GM19239 (cell line): Measurements from ENCODE around the gene ADAMTSL1.

ENCODE experiments used
- DNase-seq: peaks from one replicate; pipeline ENCODE4 v3.0.0; 2011; ENCODE audit warnings: low spot score; ENCODE audit not compliant: insufficient read length
- FAIRE-seq: peaks from 2 replicates; lab custom pipeline; 2011; peaks lifted over from hg19 to GRCh38; lab: Jason Lieb, UNC

The ADAMTSL1 gene

DNA sequence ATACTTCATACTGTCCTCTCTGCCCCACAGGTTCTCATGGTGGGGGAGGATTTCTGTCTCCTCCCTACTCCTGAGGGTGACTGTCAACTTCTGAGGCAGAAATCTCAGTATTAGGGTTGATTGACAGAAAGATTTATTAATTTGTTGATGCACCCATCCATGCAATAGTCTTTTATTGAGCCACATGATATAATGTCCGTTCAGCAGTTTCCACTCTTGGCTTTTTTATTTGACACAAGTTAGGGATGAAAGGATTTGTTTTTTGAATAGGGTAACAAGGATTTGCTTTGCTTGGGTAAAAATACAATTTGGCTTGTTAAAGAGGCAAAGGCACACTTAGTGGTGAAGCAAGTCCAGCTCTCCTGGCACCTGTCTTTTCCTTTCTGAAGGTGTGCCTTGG lies 125.0 kb downstream of the ADAMTSL1 start:
- no peak for FAIRE-seq

GRCh38 chr9:18601026-18601425 lies 127.1 kb downstream of the ADAMTSL1 start:
- DNase-seq (no peak), FAIRE-seq (no peak)

More for the DNA sequence above, 125.0 kb downstream of the ADAMTSL1 start:
- no peak for DNase-seq

DNA sequence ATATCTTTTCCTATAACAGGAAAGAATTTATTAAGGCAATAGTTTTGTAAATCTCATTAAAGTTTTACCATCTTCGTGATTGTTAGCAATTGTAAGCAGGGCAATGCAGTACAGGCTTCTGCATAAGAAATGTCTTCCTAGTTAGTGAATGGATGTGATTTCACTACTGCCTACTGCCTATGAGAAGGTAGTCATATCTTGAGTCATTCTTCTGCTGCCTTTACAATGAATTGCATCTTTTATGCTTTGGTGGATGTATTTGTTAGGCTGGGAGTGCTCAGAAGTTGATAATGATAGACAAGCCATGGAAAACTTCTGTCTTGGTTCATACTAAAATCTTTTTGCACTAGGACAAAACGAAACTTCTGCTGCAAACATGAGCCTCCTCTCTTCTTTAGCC lies 128.0 kb downstream of the ADAMTSL1 start:
- DNase-seq (no peak), FAIRE-seq (no peak)

GRCh38 chr9:18604767-18605730 lies 131.1 kb downstream of the ADAMTSL1 start:
- DNase-seq, result no peak
- FAIRE-seq, result no peak

DNA sequence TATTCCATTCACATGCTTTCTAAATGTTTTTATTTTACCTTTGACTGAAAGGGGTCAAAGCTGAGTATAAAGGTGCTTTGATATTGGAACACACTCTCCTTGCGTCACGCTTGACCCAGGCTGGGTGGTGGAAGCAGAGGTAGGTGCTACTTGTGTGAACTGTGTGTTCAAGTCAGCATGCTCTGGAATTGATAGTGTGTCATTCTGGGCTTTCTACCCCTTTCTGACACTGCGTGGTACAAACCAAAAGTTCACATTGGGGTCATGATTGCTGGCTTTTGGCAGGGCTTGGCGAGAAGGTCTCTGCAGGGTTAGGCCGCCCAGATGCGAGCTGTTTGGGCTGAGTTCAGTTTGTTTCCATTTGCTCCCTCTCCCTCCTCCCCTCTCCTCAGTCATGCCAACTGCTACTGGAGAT lies 131.8 kb downstream of the ADAMTSL1 start:
- FAIRE-seq (no peak), DNase-seq (no peak)

- DNase-seq, result no peak
- FAIRE-seq, result no peak
These were observed 132.3 kb downstream of the ADAMTSL1 start for GRCh38 chr9:18606281-18606680.

DNA sequence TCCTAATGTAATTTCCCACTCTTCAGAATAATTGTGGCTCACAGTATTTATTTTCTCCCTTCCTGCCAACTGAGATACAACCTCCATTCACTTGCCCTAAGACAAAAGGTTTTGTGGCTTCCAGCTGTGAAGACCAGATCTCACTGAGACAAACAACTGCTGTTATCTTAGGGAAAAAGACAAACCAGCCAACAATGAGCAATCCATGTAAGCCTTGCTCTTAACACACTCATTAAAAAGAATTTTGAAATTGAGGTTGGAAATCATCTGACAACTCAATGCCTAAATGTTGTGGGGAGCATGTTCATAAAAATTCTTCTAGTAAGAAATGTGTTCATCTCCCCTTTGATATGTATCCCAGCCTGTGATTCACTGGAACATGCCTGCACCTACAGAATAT lies 132.9 kb downstream of the ADAMTSL1 start:
- FAIRE-seq, result no peak
- DNase-seq, result no peak

DNA sequence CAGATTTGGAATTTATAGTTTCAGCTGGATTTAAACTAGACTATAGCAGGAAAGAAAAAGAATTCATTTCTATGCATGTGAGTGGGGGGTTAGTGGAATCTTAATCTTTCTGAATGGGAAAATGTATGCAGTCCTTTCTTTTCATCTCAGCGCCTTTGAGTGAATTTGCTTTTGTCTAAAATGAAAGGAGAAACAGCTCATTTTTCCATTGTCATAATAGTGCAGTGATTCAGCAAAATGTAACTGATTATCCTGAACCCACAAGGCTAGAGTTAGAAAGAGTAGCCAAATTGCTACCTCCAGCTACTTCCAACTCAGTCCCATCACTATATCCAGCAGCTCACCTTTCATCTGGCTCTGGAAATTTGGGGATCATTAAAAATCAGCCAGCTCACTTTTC lies 134.4 kb downstream of the ADAMTSL1 start:
- FAIRE-seq, result no peak
- DNase-seq, result no peak

DNA sequence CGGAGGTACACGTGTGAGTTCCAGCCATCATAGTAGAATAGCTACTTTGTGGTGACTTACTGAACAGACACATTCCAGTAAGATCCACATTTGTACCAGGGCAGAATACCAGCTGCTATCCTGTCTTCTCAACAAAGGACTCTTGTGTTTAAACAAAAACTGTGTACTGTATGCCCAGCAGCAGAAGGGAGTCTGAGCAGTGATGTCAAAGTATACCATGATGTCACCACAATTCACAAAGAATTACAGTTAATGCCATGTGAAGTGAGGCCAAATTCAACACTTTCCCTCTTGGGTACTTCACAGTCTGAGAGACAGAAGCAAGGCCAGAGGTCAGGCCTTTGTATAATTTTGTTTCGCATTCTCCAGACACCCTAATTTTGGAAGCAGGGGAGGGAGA lies 137.0 kb downstream of the ADAMTSL1 start:
- no peak for DNase-seq
- FAIRE-seq, result no peak

DNA sequence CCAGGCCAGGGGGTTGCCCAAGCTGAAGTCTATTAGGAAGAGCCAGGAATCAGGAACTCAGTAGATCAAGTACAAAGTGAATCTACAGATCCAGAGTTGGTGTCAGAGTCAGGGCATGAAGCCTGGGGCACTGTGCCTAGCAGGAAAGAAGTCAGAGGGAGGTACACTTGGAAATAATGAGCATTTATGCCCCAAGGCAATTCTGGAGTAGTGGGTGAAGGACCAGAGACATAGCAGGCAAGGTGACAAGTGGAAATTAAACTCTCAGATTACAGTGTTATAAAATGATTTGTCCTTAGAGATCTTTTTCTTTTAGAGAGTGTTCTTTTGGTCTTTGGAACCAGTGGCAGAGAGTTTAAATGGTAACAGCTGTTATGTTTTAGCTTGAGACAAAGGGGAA lies 138.0 kb downstream of the ADAMTSL1 start:
- FAIRE-seq (no peak), DNase-seq (no peak)

DNA sequence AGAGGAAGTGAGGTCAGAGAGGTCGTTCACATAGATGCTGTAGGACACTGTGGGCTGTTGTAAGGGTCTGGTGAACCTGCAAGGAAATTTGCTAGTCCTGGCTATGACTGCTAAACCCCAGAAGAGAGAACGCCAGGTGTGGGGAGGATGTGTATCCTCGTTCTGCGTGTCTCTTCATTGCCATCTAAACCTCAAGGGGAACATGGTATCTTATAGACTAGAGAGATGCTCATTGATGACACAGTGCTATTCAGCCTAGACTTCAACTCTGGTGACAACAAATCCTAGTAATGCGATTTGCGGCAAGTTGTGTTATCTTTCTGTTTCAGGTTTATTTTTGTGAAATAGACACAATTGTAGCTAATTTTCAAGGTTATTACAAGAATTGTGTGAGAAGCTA lies 140.2 kb downstream of the ADAMTSL1 start:
- DNase-seq (no peak), FAIRE-seq (no peak)

- FAIRE-seq (no peak), DNase-seq (no peak)
These were observed 140.7 kb downstream of the ADAMTSL1 start for GRCh38 chr9:18614651-18615050.

GRCh38 chr9:18616976-18617375 lies 143.0 kb downstream of the ADAMTSL1 start:
- FAIRE-seq (no peak), DNase-seq (no peak)

- no peak for FAIRE-seq
- no peak for DNase-seq
These were observed 143.8 kb downstream of the ADAMTSL1 start for GRCh38 chr9:18617759-18618158.

GRCh38 chr9:18618862-18619261 lies 144.9 kb downstream of the ADAMTSL1 start:
- no peak for FAIRE-seq

DNA sequence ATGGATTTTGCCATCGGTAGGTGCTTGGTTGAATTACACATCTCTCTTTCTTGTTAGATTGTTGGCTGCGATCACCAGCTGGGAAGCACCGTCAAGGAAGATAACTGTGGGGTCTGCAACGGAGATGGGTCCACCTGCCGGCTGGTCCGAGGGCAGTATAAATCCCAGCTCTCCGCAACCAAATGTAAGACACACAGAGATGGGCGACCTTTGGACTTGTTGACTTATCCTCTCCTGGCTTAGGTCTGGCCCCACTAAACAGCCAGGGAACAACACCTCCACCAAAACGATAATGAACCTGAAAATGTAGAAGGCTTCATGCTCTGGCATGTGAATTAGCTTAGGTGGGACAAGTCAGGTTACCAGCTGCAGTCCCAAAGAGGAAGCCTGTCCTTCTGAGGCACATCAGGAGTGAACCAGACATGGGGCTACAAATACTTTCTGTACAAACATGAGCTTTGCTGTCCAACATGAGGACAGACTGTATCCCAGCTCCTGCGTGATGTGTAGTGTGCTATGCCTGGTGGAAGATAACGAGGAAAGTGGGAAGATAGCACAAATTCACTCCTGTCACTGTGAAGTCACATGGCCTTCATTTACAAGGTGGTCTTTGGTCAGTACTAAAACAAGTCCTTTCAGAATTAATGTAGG lies 148.4 kb downstream of the ADAMTSL1 start:
- no peak for DNase-seq
- no peak for FAIRE-seq

More at GRCh38 chr9:18618862-18619261, 144.9 kb downstream of the ADAMTSL1 start:
- no peak for DNase-seq

- no peak for DNase-seq
- FAIRE-seq, result no peak
These were observed 149.5 kb downstream of the ADAMTSL1 start for GRCh38 chr9:18623221-18624079.

DNA sequence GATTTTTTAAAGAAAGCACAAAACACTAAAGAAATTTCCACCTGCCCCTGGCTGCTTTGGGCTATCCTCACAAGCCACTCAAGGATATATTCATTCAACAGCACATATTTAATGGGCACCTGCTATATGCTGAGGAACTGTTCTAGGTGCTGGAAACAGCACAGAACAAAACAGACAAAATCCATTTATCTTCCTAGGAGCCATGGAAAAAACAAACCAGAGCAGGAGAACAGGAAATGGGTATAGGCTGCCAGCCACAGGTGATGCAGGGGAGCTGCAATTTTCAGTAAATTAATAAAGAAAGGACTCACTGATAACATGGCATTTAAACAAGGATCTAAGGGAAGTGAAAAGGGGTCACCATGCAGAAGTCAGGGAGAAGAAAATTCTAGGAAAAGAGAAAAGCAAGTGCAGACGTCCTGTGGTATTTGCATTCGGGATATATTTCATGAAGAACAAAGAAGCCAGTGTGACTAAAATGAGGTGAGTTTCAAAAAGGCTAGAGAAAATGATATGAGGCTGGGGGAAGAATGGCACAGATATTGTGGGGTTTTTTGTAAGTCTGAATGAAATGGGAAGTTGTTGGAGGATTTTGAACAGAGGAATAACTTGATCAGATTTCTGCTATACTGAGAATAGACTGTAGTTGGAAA lies 152.2 kb downstream of the ADAMTSL1 start:
- FAIRE-seq, result no peak
- no peak for DNase-seq

GRCh38 chr9:18629136-18629535 lies 155.2 kb downstream of the ADAMTSL1 start:
- FAIRE-seq (no peak), DNase-seq (no peak)
